ENCODE data around the gene CFDP1. TPM values are rescaled to one million over a fixed set of nuclear protein-coding genes. Genes with fewer than 3 reads are reported as not detected.
A peak's percentile ranks its signal among the peaks of the same experiment; 100 is the strongest.

Gene CFDP1
- total and polyA plus RNA-seq, 2 of the 13 experiments (the other 11 are each of a cell fraction or from before 2014, with no cell fraction given), result 78.6 to 153 TPM

DNA sequence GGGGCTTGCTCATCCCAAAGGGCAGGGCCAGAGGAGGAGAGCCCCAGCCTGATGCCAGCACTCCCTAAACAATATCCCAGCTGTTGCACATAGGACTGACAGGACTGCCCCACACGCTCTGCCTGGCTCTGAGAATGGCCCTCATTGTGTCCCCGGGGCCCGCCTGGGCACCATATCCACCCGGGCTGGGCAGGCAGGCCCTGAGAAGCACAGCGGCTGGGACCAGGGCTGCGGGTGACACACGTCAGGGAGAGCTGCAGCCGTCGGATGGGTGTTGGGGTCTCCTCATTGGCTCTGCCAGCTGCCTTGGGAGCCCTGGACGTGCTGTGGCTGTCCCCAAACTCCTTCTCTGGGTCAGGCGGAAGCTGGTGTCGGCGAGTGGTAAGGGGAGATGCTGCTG lies 186.1 kb downstream of the CFDP1 start (continued):
- TF ChIP-seq, protein P1, sequence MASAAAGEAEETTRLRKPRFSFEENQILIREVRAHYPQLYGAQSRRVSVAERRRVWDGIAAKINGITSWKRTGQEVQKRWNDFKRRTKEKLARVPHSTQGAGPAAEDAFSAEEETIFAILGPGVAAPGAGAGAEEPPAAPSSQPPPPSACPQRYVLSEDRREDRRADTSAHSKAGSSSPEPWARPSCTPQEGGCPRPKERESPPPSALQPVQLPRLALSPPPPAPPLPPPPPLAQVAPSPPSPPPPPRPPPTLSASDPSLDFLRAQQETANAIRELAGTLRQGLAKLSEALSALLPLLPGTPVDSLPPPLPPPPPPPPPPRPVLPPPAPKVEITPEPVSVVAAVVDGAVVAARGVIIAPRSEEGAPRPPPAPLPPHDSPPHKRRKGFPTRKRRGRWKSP (CRISPR knock-in tag; IDR thresholded peaks at IDR 0.05), result no peak
- TF ChIP-seq TOPORS (CRISPR knock-in tag; IDR thresholded peaks at IDR 0.05), result no peak
- no peak for TF ChIP-seq MLXIP (CRISPR knock-in tag; IDR thresholded peaks at IDR 0.05; ENCODE audit: borderline replicate concordance)
- no peak for TF ChIP-seq ZBTB2 (CRISPR knock-in tag; IDR thresholded peaks at IDR 0.05; ENCODE audit: low read depth)
- no peak for TF ChIP-seq ZBTB26 (CRISPR knock-in tag; IDR thresholded peaks at IDR 0.05; ENCODE audit: borderline replicate concordance)
- TF ChIP-seq ZNF75D (CRISPR knock-in tag; IDR thresholded peaks at IDR 0.05; ENCODE audit: borderline replicate concordance), result no peak
- no peak for TF ChIP-seq GMEB1 (CRISPR knock-in tag; IDR thresholded peaks at IDR 0.05; ENCODE audit: borderline replicate concordance)
- TF ChIP-seq ZNF790 (CRISPR knock-in tag; IDR thresholded peaks at IDR 0.05; ENCODE audit: borderline replicate concordance), result no peak
- TF ChIP-seq KAT7 (CRISPR knock-in tag; IDR thresholded peaks at IDR 0.05; ENCODE audit: borderline replicate concordance), result no peak
- TF ChIP-seq TFAP4 (IDR thresholded peaks at IDR 0.05; ENCODE audit: borderline replicate concordance, low read depth), result no peak
- no peak for TF ChIP-seq NONO (IDR thresholded peaks at IDR 0.05)
- TF ChIP-seq NONO (CRISPR knock-in tag; conservative IDR thresholded peaks at IDR 0.05), result no peak
- TF ChIP-seq SCMH1 (CRISPR knock-in tag; IDR thresholded peaks at IDR 0.05; ENCODE audit: borderline replicate concordance), result no peak
- no peak for TF ChIP-seq PRMT3 (CRISPR knock-in tag; IDR thresholded peaks at IDR 0.05; ENCODE audit: borderline replicate concordance, low read depth)
- no peak for TF ChIP-seq ZFP37 (CRISPR knock-in tag; IDR thresholded peaks at IDR 0.05; ENCODE audit: borderline replicate concordance)
- peak; percentile 96 for TF ChIP-seq HNRNPL (IDR thresholded peaks at IDR 0.05; ENCODE audit: low read depth, low read length)
- TF ChIP-seq RBFOX2 (IDR thresholded peaks at IDR 0.05; ENCODE audit: low read depth, low read length), result peak; percentile 55; the same call in 1 of the 2 replicates
- no peak for TF ChIP-seq MEIS1 (CRISPR knock-in tag; IDR thresholded peaks at IDR 0.05; ENCODE audit: borderline replicate concordance)
- no peak for TF ChIP-seq MXD4 (CRISPR knock-in tag; IDR thresholded peaks at IDR 0.05)
- no peak for TF ChIP-seq FOXM1 (CRISPR knock-in tag; IDR thresholded peaks at IDR 0.05)
- TF ChIP-seq BCL6 (CRISPR knock-in tag; IDR thresholded peaks at IDR 0.05), result no peak
- TF ChIP-seq SMAD1 (CRISPR knock-in tag; IDR thresholded peaks at IDR 0.05; ENCODE audit: borderline replicate concordance, low read depth), result no peak

Measured in HepG2 (cell line).